CD4-positive, alpha-beta T cell treated with Interleukin-6 at 100 ng/mL for 8 hours (primary cell): ENCODE measurements around the gene STRADB.
"Not testable (repeated sequence)": the region's sequence is repeated elsewhere in the genome, so short reads cannot be mapped to it uniquely, and the experiment has no call there.

ENCODE experiments used
- DNase-seq: peaks from one replicate; pipeline ENCODE4 v3.0.0-alpha.2; 2020; ENCODE audit warnings: mixed read lengths, low spot score

STRADB gene

DNA sequence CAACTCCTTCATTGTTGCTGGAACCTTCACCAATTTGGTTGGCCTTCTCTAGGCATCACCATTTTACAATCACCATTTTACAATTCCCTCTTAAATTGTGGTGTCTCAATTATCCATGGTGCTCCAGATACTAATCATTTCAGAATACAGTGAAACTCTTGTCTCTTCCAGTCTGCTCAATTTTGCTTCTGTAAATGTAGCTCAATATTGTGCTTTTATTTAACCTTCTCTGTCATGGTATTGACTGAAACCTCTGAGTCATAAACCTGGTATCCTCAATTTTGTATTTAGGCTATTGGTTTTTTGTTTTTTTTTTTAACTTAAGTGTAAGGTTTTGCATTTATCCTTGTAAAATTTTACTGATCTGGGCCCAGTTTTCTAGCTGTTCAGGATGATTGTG is 16.1 kb downstream of the STRADB start:
- no peak for DNase-seq

DNA sequence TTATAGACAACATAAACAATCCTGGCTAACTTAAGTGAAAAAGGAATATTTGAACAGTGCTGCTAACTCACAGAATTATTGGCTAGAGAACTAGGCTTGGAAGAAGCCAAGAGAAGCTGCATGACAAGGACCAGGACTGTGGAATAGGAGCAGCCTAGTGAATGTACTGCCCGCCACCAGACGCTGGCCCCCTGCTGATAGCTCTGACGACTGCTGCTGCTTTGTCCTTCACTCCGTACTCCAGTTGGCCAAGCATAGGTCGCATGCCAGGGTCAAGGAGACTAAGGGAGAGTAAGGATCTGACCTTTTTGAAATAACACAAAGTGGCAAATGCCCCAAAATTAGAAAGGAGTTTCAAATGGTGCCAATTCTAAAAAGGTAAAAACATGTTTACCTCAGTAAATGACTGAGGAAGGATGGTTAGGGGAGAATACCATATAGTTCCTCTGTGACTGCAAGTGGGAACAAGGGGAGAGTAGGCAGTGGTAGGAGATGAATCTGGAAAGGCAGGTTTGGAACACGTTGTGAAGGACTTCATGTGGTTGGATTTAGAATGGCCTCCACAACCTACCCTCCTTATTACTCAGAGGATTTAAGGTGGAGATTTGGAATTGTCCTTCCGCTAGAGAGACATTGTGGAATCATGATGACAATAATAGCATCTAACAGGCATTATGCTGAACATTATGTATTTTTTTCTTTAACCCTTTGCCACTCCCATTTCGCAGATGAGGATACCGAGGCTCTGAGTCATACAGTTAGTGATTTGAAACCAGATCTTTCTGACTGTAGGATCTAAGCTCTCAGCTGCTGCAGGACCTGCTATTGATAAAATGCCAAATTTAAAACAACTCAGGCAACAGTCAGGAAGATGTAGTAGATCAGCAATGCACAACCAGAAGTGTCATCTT is 19.5 kb downstream of the STRADB start:
- DNase-seq = no peak

DNA sequence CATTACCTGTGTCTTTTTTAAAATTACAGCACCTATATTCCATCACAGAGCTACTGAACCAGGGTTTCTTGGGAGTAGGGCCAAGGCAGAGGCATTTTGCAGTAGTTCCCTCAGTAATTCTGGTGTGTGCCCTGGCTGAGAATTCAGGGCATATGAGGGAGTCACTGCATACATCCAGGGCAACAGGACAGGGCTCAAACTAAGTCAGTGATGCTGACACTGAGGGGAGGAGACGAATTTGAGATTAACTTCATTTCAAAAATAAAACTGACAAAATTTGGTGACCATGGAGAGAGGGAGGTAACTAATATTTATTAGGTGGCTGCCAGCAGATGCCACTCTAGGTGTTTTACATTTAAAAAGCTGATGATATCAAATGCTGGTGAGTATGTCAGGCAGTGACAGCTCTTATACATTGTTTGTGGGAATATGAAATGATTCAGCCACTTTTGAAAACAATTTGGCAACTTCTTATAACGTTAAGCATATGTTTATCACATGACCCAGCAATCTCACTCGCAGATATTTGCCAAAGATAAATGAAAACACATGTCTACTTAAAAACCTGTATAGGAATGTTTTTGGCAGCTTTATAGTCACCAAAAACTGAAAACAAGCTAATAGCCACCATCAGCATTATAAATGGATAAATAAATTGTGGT is 20.3 kb downstream of the STRADB start:
- no peak for DNase-seq

DNA sequence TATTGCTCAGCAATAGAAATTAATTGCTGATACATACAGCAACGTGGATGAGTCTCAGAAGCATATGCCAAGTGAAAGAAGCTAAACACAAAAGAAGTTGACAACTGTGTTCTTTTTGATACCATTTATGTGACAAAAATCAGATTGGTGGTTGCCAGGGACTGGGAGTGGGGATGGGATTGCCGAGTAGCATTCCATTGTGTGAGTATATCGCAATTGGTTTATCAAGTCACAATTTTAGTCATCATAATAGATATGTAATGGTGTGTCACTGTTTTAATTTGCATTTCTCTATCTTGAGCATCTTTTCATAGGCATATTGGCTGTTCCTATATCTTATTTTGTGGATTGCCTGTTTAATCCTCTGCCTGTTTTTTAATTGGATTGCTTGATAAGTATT is 20.9 kb downstream of the STRADB start:
- DNase-seq = no peak

DNA sequence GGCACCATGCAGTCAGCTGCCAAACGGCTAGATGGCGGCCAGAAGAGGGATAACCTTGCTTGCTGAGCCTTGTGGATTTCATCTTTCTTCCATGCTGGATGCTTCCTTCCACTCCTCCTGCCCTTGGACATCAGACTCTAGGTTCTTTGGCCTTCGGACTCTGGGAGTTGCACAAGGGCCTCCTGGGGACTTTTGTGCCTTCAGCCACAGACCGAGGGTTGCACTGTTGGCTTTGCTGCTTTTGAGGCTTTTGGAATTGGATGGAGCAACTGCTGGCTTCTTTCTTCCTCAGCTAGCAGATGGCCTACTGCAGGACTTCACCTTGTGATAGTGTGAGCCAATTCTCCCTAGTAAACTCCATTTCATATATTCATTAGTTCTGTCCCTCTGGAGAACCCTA is 31.0 kb downstream of the STRADB start:
- DNase-seq = no peak

DNA sequence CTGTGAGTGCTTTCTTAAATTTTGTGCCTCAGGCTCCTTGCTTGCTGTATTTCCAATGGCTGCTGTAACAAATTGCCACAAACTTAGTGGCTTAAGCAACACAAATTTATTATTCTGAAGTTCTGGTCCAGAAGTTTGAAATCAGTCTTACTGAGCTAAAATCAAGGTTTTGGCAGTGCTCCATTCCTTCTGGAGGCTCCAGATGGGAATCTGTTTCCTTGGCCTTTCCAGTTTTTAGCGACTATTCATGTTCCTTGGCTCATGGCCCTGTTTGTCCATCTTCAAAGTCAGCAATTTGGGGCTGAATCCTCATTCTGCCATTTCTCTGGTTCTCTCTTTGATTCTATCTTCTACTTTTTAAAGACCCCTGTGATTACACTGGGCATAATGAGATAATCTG is 31.8 kb downstream of the STRADB start:
- no peak for DNase-seq

DNA sequence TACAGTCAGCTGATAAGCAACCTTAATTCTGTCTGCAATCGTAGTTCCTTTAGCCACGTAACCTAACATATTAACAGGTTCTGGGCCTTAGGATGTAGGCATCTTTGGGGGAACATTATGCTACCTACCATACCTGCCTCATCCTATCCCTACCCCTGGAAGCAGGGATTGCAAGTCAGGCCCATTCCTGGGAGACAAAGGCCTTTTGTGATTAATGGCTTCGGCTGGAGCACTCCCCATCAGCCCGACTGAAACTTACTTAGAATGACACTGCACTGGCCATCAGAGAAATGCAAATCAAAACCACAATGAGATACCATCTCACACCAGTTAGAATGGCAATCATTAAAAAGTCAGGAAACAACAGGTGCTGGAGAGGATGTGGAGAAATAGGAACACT is 32.2 kb downstream of the STRADB start:
- not testable (repeated sequence) for DNase-seq

DNA sequence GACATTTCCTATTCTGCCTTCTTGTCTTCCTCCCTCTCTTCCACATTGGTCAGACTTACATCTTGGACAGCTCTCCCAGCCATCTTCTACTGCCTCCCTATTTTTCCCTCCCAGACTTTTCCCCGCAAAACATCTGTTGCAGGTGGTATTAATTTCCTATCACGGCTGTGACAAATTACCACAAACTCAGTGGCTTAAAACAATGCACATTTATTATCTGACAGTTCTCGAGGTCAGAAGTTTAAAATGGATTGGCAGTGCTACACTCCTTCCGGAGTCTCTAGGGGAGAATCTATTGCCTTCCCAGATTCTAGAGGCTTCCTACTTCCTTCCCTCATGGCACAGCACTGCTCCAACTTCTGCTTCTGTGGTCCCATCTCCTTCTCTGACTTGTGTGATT is 33.3 kb downstream of the STRADB start:
- no peak for DNase-seq

DNA sequence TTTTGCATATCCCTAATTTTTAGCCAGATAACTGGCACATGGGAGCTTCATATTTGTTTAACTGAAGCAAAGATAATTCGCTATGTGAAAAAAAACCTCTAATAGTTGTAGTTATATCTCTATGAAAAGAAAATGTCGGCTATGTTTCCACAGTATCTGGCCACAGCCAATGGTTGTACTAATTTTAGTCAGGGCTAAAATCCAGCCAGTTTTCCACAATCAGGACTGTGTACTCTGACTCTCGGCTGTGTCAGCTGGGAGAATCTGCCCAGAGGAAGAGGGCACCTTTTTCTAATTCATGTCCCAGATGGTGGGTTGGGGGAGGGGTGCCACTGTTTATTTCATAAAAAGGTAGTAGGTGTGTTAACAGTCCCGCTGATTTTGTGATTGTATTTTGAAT is 38.8 kb downstream of the STRADB start:
- no peak for DNase-seq

DNA sequence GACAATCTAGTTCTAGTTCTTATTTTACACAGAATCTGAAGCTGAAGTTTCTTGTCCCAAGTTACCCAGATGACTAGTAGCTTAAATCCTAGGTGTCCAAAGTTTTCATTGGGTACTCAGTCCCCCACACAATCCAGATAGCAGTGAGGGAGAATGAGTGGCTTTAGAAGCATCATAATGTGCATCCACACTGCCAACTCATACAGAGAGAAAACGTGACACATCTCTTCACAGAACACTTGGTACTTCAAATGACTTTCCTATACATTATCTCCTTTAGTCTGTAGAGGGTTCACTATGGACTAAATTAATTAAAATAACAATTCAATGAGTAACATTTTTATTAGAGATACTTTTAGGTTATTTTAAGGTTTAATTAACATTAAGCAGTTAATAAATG is 45.2 kb downstream of the STRADB start:
- DNase-seq = no peak

DNA sequence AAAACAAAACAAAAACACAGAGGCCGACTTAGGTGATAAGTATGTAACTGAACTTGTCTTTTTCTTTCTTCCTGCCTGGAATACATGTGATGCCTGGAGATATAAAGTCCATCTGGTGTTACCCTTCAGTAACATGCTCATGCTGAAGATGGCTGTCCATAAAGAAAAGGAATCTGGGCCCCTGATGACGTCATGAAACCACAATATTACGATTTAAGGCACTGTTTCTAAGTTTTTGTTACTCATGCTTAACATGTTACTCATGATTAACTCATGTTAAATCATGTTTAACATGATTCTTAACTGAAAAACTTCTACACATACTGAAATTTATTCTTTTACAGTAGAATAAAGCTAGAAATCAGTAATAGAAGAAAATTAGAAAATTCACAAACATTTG is 49.0 kb downstream of the STRADB start:
- DNase-seq = no peak

DNA sequence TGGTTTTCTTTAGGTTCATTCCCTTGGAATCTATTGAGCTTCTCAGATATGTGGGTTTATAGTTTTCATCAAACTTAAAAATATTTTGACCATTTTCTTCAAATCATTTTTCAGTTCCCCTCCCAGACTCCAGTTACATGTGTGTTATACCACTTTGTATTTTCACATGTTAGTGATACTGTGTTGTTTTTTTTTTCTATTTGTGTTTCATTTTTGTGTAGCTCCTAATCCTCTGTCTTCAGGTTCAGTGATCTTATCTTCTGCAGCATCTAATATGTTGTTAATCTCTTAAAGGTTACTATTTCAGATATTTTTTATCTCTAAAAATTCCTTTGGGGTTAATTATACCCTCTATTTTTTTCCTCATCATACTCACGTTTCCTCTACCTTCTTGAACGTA is 51.2 kb downstream of the STRADB start:
- DNase-seq = no peak

DNA sequence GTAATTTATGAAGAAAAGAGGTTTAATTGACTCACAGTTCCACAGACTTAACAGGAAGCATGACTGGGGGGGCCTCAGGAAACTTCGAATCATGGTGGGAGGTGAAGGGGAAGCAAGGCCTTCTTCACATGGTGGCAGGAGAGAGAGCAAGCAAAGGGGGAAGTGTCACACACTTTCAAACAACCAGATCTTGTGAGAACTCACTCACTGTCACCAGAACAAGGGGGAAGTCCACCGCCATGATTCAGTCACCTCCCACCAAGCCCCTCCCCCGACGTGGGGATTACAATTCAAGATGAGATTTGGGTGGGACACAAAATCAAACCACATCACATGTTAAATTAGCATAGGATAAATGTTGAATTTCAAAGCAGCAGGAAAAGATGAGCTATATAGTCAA is 56.2 kb downstream of the STRADB start:
- no peak for DNase-seq

DNA sequence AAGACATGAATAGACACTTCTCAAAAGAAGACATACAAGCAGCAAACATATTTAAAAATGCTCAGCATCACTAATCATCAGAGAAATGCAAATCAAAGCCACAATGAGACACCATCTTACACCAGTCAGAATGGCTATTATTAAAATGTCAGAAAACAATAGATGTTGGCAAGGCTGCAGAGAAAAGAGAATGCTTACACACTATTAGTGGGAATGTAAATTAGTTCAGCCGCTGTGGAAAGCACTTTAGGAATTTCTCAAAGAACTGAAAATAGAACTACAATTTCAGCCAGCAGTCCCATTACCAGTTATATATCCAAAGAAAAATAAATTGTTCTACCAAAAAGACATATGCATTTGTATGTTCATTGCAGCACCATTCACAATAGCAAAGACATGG is 61.7 kb downstream of the STRADB start:
- DNase-seq = no peak

DNA sequence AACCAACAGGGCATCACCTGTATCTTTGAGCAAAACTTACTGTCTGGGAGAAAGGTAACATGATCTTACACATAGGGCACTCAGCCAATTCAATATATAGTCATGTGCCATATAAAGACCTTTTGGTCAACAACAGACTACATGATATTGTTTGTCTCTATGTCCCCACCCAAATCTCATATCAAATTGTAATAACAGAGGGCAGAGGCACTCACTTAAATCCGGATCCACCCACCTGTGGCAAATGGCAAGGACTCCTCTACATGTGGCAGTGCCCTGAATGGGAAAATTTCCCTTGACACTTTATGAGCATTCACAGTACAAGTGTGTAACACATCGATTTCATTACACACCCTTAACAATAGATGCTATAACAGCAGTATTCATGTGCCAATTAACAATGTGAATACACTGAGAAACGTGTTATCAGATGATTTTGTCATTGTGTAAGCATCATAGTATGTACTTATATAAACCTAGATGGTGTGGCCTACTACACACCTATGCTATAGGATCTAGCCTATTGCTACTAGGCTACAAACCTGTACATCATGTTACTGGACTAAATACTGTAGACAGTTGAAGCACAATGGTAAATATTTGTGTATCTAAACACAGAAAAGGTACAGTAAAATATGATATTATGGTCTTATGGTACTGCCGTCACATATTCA is 64.2 kb downstream of the STRADB start:
- no peak for DNase-seq

DNA sequence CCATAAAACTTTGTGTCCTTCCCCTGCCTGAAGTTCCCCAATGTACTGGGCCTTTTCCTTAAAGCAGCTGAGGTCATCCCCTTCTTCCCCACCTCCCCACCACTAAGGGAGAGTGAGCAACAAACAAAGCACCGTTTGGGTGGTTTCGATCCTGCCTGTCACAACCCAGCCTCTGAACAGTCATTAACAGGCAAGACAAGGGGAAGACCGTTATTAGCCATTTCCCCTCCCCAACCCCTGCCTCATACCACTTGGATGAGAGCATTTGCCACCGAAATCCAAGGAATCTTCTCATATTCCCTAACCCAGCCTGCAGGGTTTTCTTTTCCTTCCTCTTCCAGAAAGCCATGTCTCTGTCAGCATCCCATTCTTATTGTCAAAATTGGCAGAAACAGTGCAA is 65.6 kb downstream of the STRADB start:
- no peak for DNase-seq

DNA sequence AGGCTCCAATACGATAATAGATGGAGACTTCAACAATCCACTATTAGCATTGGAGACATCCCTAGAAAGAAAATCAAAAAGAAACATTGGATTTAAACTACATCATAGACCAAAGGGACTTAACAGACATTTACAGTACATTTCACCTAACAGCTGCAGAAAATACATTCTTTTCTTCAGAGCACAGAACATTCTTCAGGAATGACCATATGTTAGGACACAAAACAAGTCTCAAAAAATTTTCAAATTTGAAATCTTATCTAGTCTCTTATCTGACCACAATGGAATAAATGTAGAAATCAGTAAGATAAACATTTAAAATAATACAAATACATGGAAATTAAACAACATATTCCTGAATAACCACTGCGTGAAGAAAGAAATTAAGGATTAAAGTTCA is 68.7 kb downstream of the STRADB start:
- no peak for DNase-seq

DNA sequence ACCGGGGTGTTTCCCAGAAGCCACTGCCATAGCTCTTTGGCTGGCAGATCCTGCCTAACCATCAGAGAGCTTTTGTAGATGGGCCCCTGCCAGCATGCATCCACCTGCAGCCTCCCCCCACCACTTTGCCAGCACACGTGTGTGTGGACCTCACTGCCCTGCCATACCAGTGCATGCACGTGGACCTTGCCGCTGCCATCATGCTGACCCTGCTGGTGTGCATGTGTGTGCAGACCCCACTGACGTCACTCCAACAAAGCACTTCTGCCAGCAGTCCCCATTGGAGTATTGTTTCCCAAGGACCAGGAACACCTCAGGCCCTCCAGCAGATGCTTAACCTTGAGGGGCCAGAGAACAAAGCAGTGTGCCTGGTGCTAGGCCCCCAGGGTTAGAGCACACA is 71.4 kb downstream of the STRADB start:
- no peak for DNase-seq

DNA sequence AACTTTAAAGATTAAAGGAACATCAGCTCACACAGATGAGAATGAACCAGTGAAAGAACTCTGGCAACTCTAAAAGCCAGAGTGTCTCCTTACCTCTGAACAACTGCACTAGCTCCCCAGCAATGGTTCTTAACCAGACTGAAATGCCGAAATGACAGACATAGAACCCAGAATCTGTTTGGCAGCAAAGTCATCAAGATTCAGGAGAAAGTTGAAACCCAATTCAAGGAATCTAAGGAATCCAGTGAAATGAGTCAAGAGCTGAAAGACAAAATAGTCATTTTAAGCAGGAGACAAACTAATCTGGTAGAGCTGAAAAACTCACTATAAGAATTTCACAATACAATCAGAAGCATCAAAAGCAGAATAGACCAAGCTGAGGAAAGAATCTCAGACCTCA is 72.0 kb downstream of the STRADB start:
- DNase-seq = no peak
